Fibroblast of upper back skin (primary cell): Measurements from ENCODE around the gene P3H3.
A peak's percentile ranks its signal among the peaks of the same experiment; 100 is the strongest.
"Not testable (repeated sequence)": the region's sequence is repeated elsewhere in the genome, so short reads cannot be mapped to it uniquely, and the experiment has no call there.

Experiments
- DNase-seq: peaks from one replicate; pipeline ENCODE4 v3.0.0-alpha.2; 2013

P3H3 gene

DNA sequence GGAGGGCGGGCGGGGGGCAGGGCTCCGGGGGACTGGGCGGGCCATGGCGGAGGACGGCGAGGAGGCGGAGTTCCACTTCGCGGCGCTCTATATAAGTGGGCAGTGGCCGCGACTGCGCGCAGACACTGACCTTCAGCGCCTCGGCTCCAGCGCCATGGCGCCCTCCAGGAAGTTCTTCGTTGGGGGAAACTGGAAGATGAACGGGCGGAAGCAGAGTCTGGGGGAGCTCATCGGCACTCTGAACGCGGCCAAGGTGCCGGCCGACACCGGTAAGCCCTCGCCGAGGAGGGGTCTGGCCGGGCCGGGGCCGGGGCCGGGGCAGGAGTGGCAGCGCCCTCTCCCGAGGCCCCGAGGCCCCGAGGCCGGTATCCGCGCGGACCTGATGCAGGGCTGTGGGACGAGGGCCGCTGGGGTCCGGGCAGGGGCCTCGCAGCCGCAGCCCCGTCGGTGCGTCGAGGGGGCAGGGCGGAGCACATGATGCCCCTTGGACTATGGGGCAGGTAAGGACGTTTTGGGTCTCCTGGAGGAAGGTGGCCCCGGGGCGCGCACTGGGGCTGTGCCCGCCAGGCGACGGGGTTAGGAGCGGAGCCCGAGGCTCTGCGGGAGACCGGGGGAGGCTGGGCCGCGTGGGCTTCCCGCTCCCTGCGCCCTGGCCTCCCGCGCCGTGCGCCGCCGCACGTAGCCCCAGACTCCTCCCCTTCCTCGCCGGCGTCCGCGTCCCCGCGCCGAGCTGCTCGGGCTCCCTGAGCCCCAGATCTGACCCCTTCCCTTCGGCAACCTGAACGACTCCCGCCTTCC is 39.4 kb downstream of the P3H3 start, which contains the start of gene TPI1:
Gene TPI1, plus strand, starts transcription at position 119 of the 798 bp plus-strand sequence. Its CDS starts 36 bp downstream, at position 155.
- peak; percentile 79 for DNase-seq

DNA sequence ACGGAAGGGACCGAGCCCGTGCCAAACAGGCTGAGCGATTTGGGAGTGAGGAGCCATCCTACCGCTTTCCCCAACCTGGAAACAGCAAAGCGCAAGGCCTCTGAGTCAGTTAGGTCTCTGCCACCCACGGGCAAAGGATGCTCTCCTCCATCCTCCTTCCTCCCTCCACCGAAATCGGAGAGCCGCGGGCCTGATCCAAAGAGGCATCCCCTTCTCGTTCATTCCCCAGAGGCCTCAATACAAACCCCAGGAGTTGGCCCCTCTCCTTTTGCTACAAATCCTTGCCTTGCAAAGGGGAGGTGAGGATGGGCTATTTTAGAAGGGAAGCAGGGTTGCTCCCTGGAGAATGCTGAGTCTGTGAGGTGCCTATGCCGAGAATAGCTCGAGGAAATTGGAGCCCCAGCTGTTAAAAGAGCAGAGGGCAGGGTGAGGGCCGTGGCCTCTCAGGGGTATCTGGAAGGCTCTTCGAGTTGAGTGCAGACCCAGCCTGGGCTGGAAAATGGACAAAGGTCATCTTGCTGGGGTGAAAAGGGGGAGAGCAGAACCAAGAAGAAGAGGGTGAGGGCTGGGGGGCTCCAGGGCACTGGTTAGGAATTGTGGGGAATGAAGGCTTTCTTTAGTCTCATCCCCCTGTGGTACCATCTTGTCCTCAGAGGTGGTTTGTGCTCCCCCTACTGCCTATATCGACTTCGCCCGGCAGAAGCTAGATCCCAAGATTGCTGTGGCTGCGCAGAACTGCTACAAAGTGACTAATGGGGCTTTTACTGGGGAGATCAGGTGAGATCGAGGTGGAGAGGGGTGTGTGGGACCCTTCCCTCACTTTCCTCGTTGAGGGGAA is 40.2 kb downstream of the P3H3 start:
- DNase-seq, result peak; percentile 38

DNA sequence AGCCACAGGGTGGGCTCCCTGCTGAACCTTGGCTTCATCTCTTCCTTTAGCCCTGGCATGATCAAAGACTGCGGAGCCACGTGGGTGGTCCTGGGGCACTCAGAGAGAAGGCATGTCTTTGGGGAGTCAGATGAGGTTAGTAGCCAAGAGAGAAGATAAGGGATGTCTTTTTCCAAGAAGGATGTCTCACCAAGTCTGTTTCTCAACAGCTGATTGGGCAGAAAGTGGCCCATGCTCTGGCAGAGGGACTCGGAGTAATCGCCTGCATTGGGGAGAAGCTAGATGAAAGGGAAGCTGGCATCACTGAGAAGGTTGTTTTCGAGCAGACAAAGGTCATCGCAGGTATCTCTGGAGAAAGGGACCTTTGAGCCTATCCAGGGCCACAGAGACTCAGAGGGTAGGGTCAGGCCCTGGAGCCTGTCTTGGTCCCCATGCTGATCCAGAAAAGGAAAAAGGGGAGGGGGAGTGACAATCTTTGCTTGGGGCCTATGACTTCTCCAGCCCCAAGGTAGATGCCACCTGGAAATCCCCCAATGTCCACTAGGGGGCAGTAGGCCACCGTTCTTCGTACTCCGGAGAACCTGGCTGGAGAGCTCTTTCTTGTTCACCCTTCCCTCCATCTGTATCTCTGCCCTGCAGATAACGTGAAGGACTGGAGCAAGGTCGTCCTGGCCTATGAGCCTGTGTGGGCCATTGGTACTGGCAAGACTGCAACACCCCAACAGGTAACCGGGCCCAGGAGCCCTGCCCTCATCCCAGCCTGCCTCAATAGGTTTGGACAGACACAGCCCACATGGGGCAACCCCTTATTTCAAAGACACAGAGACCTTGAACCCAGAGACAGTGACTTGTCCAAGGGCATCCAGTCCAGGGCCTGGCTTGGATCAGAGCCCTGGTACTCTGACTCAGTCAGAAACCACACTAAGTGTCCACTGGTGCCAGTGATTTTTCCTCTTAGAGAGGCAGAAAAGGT is 41.1 kb downstream of the P3H3 start:
- peak; percentile 69 for DNase-seq

DNA sequence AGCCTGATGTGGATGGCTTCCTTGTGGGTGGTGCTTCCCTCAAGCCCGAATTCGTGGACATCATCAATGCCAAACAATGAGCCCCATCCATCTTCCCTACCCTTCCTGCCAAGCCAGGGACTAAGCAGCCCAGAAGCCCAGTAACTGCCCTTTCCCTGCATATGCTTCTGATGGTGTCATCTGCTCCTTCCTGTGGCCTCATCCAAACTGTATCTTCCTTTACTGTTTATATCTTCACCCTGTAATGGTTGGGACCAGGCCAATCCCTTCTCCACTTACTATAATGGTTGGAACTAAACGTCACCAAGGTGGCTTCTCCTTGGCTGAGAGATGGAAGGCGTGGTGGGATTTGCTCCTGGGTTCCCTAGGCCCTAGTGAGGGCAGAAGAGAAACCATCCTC is 42.1 kb downstream of the P3H3 start:
- DNase-seq, result not testable (repeated sequence)

- DNase-seq, result no peak
These were observed 43.1 kb downstream of the P3H3 start for GRCh38 chr12:6871052-6871957.

DNA sequence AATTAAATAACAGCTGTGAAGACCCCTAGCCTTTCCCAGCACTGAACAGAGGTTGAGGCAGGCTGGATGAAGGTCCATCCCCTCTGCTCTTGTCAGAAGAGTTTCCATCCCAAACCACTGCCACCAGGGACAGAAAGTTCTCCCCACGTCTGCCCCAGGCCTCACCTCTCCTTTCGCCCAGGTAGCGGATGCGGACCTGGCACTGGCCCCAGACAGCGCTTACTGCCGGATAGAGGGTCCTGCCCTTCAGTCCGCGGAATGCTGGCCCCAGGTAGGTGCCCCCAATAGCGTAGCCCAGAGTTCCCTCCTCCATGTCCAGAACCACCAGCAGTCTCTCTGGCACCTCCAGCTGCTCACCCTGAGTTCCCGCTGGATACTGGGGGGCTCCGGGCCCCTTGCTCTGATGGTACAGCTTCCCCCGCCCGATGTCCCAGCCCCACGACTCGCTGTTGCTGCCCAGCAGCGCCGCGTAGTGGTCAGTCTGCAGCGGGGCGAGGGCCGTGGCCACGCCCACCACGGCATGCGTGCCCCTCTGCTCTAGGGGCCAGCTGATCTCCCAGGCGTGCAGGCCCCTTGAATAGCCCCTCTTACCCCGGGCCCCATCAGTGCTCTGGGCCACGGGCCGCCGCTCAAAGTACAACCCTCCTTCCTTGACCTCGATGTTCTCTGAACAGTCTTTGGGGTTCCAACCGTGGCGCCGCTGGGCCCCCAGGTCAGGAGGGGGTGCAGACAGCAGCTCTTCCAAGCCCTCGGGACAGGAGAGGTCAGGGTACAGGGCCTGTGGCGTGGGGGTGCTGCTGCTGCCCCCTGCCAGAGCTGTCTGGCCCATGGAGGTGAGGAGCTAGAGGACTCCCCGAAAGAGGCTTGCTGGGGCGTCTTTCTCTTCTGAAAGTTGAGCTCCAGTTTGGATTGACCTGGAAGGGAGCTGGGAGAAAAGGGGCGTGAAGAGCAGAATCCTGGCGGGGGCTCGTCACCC is 44.2 kb downstream of the P3H3 start:
- peak; percentile 73 for DNase-seq

GRCh38 chr12:6873094-6874014 is 45.1 kb downstream of the P3H3 start, which contains the start of gene SPSB2:
Gene SPSB2, minus strand, starts transcription at chr12:6873303. Its CDS starts 402 bp downstream, at chr12:6872901.
- DNase-seq, result peak; percentile 93

DNA sequence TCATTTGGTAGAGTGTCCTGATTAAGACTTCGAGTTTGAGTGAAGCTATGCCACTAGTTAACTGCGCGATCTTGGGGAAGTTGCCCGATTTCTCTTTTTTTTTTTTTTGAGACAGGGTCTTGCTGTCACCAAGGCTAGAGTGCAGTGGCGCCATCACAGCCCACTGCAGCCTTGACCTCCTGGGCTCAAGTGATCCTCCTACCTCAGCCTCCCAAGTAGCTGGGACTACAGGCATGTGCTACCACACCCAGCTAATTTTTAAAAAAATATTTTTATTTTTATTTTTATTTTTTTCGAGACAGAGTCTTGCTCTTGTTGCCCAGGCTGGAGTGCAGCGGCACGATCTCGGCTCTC is 45.8 kb downstream of the P3H3 start:
- not testable (repeated sequence) for DNase-seq

DNA sequence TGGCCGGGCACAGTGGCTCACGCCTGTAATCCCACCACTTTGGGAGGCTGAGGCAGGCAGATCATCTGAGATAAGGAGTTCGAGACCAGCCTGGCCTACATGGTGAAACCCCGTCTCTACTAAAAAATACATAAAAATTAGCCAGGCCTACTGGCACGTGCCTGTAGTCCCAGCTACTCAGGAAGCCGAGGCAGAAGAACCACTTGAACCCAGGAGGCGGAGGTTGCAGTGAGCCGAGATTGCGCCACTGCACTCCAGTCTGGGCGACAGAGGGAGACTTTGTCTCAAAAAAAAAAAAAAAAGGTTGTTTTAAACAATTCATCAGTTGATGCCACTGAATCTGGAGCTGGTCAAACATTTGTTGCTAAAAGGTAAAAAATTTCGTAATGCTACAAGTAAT is 51.6 kb downstream of the P3H3 start:
- DNase-seq, result not testable (repeated sequence)

DNA sequence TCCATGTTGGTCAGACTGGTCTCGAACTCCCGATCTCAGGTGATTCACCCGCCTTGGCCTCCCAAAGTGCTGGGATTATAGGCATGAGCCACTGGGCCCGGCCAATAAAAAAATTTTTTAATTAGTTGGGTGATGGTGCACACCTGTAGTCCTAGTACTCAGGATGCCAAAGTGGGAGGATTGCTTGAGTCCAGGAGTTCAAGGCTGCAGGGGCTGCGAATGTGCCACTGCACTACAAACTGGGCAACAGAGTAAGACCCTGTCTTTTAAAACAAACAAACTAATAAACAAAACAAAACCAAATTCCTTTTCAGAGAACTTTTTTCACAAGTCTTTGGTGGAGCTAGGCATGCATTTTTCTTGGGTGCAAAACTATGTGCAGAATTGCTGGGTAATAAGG is 55.0 kb downstream of the P3H3 start:
- DNase-seq, result no peak

DNA sequence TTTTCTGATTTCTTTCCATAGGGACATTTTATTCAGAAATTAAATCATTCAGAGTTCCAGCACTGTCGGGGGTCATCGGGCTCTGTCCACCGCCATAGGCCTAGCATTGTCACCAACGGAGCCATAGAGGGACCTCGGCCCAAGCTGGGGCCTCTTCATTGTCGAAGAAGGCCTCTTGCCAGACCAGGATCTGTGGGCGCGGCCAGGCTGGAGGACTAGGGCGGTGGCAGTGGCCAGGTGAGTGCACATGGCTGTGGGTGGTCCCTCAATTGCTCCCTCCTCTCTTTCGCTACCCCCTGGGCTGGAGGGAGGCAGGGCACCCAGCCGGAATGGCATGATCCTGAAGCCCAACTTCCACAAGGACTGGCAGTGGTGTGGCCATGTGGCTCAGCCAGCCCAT is 55.5 kb downstream of the P3H3 start:
- no peak for DNase-seq

- DNase-seq, result no peak
These were observed 56.3 kb downstream of the P3H3 start for GRCh38 chr12:6884539-6884938.

- DNase-seq, result not testable (repeated sequence)
These were observed 58.2 kb downstream of the P3H3 start for GRCh38 chr12:6886206-6886999.

GRCh38 chr12:6887460-6887859 is 59.3 kb downstream of the P3H3 start:
- DNase-seq, result no peak

DNA sequence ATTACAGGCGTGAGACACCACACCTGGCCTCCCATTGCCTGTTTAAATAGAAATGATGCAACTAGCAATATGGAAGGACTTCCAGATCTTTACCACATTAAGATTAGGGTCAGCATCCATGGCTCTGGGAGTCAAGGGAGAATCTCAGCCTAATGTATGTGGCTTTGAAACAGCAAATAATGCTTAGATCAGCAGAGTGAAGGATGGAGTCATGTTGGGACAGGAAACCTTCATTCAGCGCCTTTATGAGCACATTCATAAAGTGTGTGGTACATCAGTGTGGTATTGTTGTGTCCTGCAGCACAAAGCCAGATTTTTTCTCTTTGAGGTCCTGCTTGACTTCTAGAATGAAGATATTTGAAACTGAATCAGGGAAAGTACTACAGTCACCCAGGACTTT is 60.2 kb downstream of the P3H3 start:
- no peak for DNase-seq

DNA sequence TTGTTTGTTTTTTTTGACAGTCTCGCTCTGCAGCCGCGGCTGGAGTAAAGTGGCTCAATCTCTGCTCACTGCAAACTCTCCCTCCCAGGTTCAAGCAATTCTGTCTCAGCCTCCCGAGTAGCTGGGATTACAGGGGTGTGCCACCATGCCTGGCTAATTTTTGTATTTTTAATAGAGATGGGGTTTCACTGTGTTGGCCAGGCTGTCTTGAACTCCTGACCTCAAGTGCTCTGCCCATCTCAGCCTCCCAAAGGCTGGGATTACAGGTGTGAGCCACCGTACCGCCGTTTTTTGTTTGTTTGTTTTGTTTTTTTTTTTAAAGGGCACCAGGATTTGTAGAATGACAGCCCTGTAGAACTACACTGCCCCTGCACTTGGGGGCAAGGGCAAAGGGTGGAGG is 60.6 kb downstream of the P3H3 start:
- DNase-seq, result not testable (repeated sequence)
